GM12873 (cell line): ENCODE measurements around the gene C12orf60.

Source experiments
- CTCF ChIP-seq: IDR thresholded peaks from 2 replicates; pipeline ENCODE4 v1.5.1; 2012; ENCODE audit warnings: low read depth, mild to moderate bottlenecking, moderate library complexity, low read length, control low read depth; ENCODE audit not compliant: insufficient read depth; ENCODE audit errors: missing control alignments

C12orf60 gene

GRCh38 chr12:14769466-14769968 lies 34.0 kb upstream of the C12orf60 start:
- no peak for TF ChIP-seq CTCF

DNA sequence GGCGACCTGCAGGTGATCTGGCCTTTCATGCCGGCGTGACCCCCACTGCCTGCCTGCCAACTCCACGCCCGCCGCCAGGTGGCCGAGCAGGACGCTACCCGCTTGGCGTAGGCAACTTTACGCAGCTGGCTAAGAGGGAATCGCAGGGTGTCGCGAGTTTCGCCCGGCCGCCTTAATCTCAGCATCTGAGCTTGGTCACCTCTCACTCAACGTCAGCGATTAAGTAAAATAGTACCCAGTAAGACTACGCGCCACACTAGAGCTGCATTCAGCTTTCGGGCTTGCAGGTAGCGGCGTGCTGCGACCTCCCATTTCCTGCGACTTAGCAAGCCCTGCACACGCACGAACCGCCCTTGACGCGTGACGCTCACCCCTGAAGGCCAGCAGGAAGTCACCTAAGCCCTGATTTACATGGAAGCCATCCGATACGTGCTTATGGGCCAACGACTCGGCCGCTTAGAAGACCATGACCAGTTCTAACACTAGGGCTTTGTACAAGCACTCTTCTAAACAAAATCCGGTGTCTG lies 33.4 kb upstream of the C12orf60 start:
- TF ChIP-seq CTCF, result peak; percentile 81

- TF ChIP-seq CTCF, result no peak
Observed at GRCh38 chr12:14770496-14771461, 32.7 kb upstream of the C12orf60 start.

GRCh38 chr12:14771651-14772137 lies 31.8 kb upstream of the C12orf60 start:
- no peak for TF ChIP-seq CTCF

- no peak for TF ChIP-seq CTCF
Observed at GRCh38 chr12:14772946-14773345, 30.5 kb upstream of the C12orf60 start.

DNA sequence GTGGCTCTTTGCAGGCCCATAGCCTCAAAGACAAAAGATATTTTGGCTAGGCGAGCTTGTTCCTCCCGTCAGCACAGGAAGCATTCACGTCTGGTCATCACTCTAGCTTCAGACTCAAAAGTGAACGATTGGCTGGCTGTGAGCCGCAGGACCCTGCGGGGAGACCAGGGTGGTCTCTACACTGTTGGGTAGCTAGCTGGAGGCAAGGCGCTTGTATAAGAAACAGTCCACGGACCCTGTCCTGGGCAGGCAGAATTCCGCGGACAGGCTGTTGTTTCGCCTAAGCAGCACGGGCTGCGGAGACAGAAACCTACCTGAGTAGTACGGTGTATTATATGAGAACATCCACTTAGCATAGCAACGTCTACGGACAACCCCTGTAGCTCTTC lies 29.8 kb upstream of the C12orf60 start:
- no peak for TF ChIP-seq CTCF
